ENCODE results near the gene TMC2. TPM values are rescaled to one million over a fixed set of nuclear protein-coding genes. Genes with fewer than 3 reads are reported as not detected.
A peak's percentile ranks its signal among the peaks of the same experiment; 100 is the strongest.

Gene TMC2
- total RNA-seq, 2 donors from 2014 or later, result 0.25 TPM; not detected in 1

DNA sequence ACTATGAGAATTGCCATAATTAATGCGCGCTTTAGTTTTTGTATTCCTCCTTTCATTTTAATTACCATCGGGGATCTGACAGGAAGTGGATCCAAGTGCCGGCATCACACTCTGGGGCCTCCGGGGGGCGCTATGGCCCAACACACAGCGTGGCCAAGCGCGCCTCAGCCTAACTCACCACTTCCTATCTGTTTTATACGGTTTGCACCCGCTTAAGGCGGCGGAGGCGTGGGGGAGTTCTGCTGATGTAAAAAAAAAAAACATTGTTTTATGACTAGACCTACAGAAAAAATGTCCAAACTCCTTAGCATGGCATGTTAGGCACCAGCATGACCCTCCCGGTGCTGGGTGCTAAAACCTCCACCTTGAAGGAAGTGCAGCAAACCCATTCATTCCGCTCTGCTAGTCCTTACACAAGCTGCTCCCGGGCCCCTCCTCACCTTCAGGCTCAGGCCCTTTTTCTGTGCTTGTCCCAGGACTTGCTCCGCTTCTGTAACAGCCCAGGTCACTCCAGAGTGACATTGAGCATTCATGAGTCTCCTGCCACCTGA, 151.7 kb downstream of the TMC2 start:
- peak; percentile 46 for DNase-seq
- Histone ChIP-seq H3K27me3 (peaks cover 10% of the 10 kb centered on the region), H3K36me3 (no peaks in the 10 kb centered on the region), H3K9me3 (no peaks in the 10 kb centered on the region), H3K4me3 (no peak overlapping the region), H3K9ac (ENCODE audit: low read depth in 2 of 2, low read length in 2 of 2) (no peak overlapping the region), H3K27ac (no peak overlapping the region), H3K4me1 (no peaks in the 10 kb centered on the region)
- TF ChIP-seq, protein P1, sequence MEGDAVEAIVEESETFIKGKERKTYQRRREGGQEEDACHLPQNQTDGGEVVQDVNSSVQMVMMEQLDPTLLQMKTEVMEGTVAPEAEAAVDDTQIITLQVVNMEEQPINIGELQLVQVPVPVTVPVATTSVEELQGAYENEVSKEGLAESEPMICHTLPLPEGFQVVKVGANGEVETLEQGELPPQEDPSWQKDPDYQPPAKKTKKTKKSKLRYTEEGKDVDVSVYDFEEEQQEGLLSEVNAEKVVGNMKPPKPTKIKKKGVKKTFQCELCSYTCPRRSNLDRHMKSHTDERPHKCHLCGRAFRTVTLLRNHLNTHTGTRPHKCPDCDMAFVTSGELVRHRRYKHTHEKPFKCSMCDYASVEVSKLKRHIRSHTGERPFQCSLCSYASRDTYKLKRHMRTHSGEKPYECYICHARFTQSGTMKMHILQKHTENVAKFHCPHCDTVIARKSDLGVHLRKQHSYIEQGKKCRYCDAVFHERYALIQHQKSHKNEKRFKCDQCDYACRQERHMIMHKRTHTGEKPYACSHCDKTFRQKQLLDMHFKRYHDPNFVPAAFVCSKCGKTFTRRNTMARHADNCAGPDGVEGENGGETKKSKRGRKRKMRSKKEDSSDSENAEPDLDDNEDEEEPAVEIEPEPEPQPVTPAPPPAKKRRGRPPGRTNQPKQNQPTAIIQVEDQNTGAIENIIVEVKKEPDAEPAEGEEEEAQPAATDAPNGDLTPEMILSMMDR (IDR thresholded peaks at IDR 0.05), result peak; percentile 45
- intact Hi-C loops (cut with DNase I), result loop anchor here (5.0 kb wide), 1 partner anchor 54 kb away; no protein-coding TSS in a partner anchor

DNA sequence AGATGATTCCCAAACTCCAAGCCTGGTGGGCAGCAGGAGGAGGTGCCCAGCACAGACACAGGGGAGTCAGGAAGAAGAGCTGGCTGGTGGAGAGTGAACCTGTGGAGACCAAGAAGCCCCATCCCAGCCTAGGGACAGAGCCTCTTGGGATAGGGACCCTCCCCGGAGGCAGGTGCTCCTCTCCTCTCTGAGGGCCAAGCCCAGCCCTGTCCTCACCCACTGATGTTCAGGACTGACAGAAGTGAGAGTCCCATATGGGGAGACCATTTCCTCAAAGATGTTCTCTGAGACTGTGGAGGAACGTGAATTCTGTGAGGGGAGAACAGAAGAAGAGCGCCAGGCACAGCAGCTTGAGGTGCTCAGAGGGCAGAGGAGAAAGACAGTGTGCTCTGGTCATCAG, 153.8 kb downstream of the TMC2 start:
- Histone ChIP-seq H3K27ac (no peak overlapping the region), H3K4me3 (no peak overlapping the region), H3K9me3 (no peaks in the 10 kb centered on the region), H3K36me3 (no peaks in the 10 kb centered on the region), H3K9ac (ENCODE audit: low read depth in 2 of 2, low read length in 2 of 2) (no peak overlapping the region), H3K27me3 (peaks cover 26% of the 10 kb centered on the region), H3K4me1 (no peaks in the 10 kb centered on the region)
- intact Hi-C loops (cut with DNase I), result no loop called here
- no peak for DNase-seq
- TF ChIP-seq, protein P1 (IDR thresholded peaks at IDR 0.05), result no peak

- peaks cover 31% of the 10 kb centered on the region for H3K27me3 ChIP-seq
- H3K9ac ChIP-seq (ENCODE audit: low read depth in 2 of 2, low read length in 2 of 2), result no peak overlapping the region
- no peaks in the 10 kb centered on the region for H3K9me3 ChIP-seq
- DNase-seq, result no peak
- no peak overlapping the region for H3K4me3 ChIP-seq
- H3K27ac ChIP-seq, result no peak overlapping the region
- TF ChIP-seq, protein P1 (IDR thresholded peaks at IDR 0.05), result no peak
- H3K4me1 ChIP-seq, result no peaks in the 10 kb centered on the region
- intact Hi-C loops (cut with DNase I), result no loop called here
- no peaks in the 10 kb centered on the region for H3K36me3 ChIP-seq
Observed at GRCh38 chr20:2690718-2691117, 154.3 kb downstream of the TMC2 start.

GRCh38 chr20:2691127-2691526, 154.8 kb downstream of the TMC2 start:
- H3K4me3 ChIP-seq, result no peak overlapping the region
- intact Hi-C loops (cut with DNase I), result no loop called here
- no peak overlapping the region for H3K9ac ChIP-seq (ENCODE audit: low read depth in 2 of 2, low read length in 2 of 2)
- peaks cover 34% of the 10 kb centered on the region for H3K27me3 ChIP-seq
- H3K36me3 ChIP-seq, result no peaks in the 10 kb centered on the region
- TF ChIP-seq, protein P1 (IDR thresholded peaks at IDR 0.05), result no peak
- no peaks in the 10 kb centered on the region for H3K4me1 ChIP-seq
- no peak overlapping the region for H3K27ac ChIP-seq
- H3K9me3 ChIP-seq, result no peaks in the 10 kb centered on the region
- no peak for DNase-seq

Small RNA genes within 50 kb of the gene (microRNA-seq; reads per million reads assigned to microRNA genes)
- 18.2 reads per million, percentile 26 among the genes with 10 or more reads in this experiment for gene MIR1292

Other genes starting within 250 kb of the TMC2 start
- gene TGM3, start 240.6 kb upstream of the TMC2 start, total RNA-seq, result under 1 TPM; 0.27 to 0.82 TPM
- gene TGM6, start 155.7 kb upstream of the TMC2 start, total RNA-seq, result not detected
- gene SNRPB, start 65.8 kb upstream of the TMC2 start, total RNA-seq, result 100 to 1,000 TPM; 150 to 311 TPM
- 1 to 10 TPM; 6.5 to 8.5 TPM for gene ZNF343, start 27.7 kb upstream of the TMC2 start, total RNA-seq
- gene NOP56, start 116.1 kb downstream of the TMC2 start, total RNA-seq, result 100 to 1,000 TPM in 1 of 2 donors, 10 to 100 TPM in 1; 66.3 to 186 TPM
- 100 to 1,000 TPM; 117 to 140 TPM for gene IDH3B, start 127.6 kb downstream of the TMC2 start, total RNA-seq
- gene EBF4, start 156.2 kb downstream of the TMC2 start, total RNA-seq, result 1 to 10 TPM; 2.0 to 7.5 TPM